SK-N-MC (cell line): Measurements from ENCODE around the gene MINK1.

ENCODE experiments used
- DNase-seq: peaks from one replicate; pipeline ENCODE4 v3.0.0-alpha.2; 2011; ENCODE audit warnings: low read depth, low spot score
- H3K27ac ChIP-seq: fragments of 200-600 bp; sonication (generic); 2 replicates; pipeline ENCODE4 v1.5.1; 2016; ENCODE audit warnings: mixed run types
- H3K36me3 ChIP-seq: fragments of 200-600 bp; sonication (generic); 2 replicates; pipeline ENCODE4 v1.6.1; 2017; ENCODE audit warnings: antibody characterized with exemption, low read length, mixed read lengths; ENCODE audit not compliant: insufficient read depth
- H3K4me3 ChIP-seq: fragments of 200-600 bp; sonication (generic); 2 replicates; pipeline ENCODE4 v1.5.1; 2016
- H3K9ac ChIP-seq: fragments of 200-600 bp; sonication (generic); 2 replicates; pipeline ENCODE4 v1.8.0; 2017; ENCODE audit warnings: mixed run types, mixed read lengths; ENCODE audit not compliant: insufficient read length
- H3K9me3 ChIP-seq: fragments of 200-600 bp; sonication (generic); 2 replicates; pipeline ENCODE4 v1.6.1; 2017; ENCODE audit warnings: low read depth, mild to moderate bottlenecking, antibody characterized with exemption, low read length, moderate library complexity, mixed read lengths
- EZH2 ChIP-seq: fragments of 200-600 bp; sonication (generic); IDR thresholded peaks from one replicate; pipeline ENCODE4 v1.6.1; 2017; ENCODE audit warnings: antibody characterized with exemption
- FOXP2 ChIP-seq: optimal IDR thresholded peaks from 2 replicates; pipeline ENCODE3; 2011; ENCODE audit warnings: mild to moderate bottlenecking, moderate library complexity; ENCODE audit not compliant: insufficient read depth; ENCODE audit errors: extremely low read length, control extremely low read depth
- POLR2AphosphoS5 ChIP-seq: IDR thresholded peaks from 2 replicates; pipeline ENCODE4 v1.6.1; 2012; ENCODE audit warnings: mild to moderate bottlenecking, low read depth, low read length, borderline replicate concordance

The MINK1 gene

GRCh38 chr17:4891411-4892410 lies 58.6 kb downstream of the MINK1 start:
- no peak overlapping the region for H3K4me3 ChIP-seq
- no peak overlapping the region for H3K9ac ChIP-seq
- H3K36me3 ChIP-seq, result peaks cover 36% of the 10 kb centered on the region; the same call in 1 of the 2 replicates
- DNase-seq, result no peak
- no peaks in the 10 kb centered on the region for H3K9me3 ChIP-seq
- TF ChIP-seq POLR2AphosphoS5 (no peak), EZH2 (no peak), FOXP2 (no peak)
- H3K27ac ChIP-seq, result no peak overlapping the region

- Histone ChIP-seq H3K9ac (no peak overlapping the region), H3K27ac (no peak overlapping the region), H3K9me3 (no peaks in the 10 kb centered on the region), H3K4me3 (no peak overlapping the region), H3K36me3 (peaks cover 29% of the 10 kb centered on the region; the same call in 1 of the 2 replicates)
- no peak for TF ChIP-seq POLR2AphosphoS5
- no peak for TF ChIP-seq FOXP2
- no peak for TF ChIP-seq EZH2
- no peak for DNase-seq
Measured at GRCh38 chr17:4892499-4893221, 59.5 kb downstream of the MINK1 start.

- H3K4me3 ChIP-seq, result no peak overlapping the region
- DNase-seq, result no peak
- no peak overlapping the region for H3K27ac ChIP-seq
- peaks cover 29% of the 10 kb centered on the region; the same call in 1 of the 2 replicates for H3K36me3 ChIP-seq
- H3K9me3 ChIP-seq, result no peaks in the 10 kb centered on the region
- no peak for TF ChIP-seq EZH2
- no peak for TF ChIP-seq FOXP2
- no peak for TF ChIP-seq POLR2AphosphoS5
- H3K9ac ChIP-seq, result no peak overlapping the region
Measured at GRCh38 chr17:4893272-4893671, 60.1 kb downstream of the MINK1 start.

- Histone ChIP-seq H3K27ac (no peak overlapping the region), H3K9ac (no peak overlapping the region), H3K9me3 (no peaks in the 10 kb centered on the region), H3K36me3 (peaks cover 29% of the 10 kb centered on the region; the same call in 1 of the 2 replicates), H3K4me3 (no peak overlapping the region)
- TF ChIP-seq POLR2AphosphoS5, result no peak
- TF ChIP-seq EZH2, result no peak
- no peak for TF ChIP-seq FOXP2
- no peak for DNase-seq
Measured at GRCh38 chr17:4893721-4894560, 60.8 kb downstream of the MINK1 start.

GRCh38 chr17:4895121-4895520 lies 62.0 kb downstream of the MINK1 start:
- no peak for DNase-seq
- no peaks in the 10 kb centered on the region for H3K9me3 ChIP-seq
- no peak overlapping the region for H3K9ac ChIP-seq
- no peak overlapping the region for H3K4me3 ChIP-seq
- TF ChIP-seq EZH2 (no peak), POLR2AphosphoS5 (no peak), FOXP2 (no peak)
- peaks cover 29% of the 10 kb centered on the region; the same call in 1 of the 2 replicates for H3K36me3 ChIP-seq
- no peak overlapping the region for H3K27ac ChIP-seq

- no peak for DNase-seq
- Histone ChIP-seq H3K9ac (no peak overlapping the region), H3K9me3 (no peaks in the 10 kb centered on the region), H3K36me3 (peaks cover 24% of the 10 kb centered on the region; the same call in 1 of the 2 replicates), H3K27ac (no peak overlapping the region), H3K4me3 (no peak overlapping the region)
- TF ChIP-seq EZH2 (no peak), POLR2AphosphoS5 (no peak), FOXP2 (no peak)
Measured at GRCh38 chr17:4895657-4896331, 62.7 kb downstream of the MINK1 start.

GRCh38 chr17:4896332-4897197 lies 63.4 kb downstream of the MINK1 start:
- Histone ChIP-seq H3K36me3 (peaks cover 19% of the 10 kb centered on the region; the same call in 1 of the 2 replicates), H3K9ac (no peak overlapping the region), H3K4me3 (no peak overlapping the region), H3K27ac (no peak overlapping the region), H3K9me3 (no peaks in the 10 kb centered on the region)
- no peak for TF ChIP-seq FOXP2
- no peak for TF ChIP-seq EZH2
- no peak for TF ChIP-seq POLR2AphosphoS5
- DNase-seq, result no peak
